NCI-H446 (cell line): ENCODE results near the gene PLAC8.
"Not testable (repeated sequence)": the region's sequence is repeated elsewhere in the genome, so short reads cannot be mapped to it uniquely, and the experiment has no call there.

Experiments used
- DNase-seq, 2 experiments: peaks; one replicate each; lab custom pipeline; 2025; lab: John Stamatoyannopoulos, UW

Gene PLAC8, protein sequence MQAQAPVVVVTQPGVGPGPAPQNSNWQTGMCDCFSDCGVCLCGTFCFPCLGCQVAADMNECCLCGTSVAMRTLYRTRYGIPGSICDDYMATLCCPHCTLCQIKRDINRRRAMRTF

DNA sequence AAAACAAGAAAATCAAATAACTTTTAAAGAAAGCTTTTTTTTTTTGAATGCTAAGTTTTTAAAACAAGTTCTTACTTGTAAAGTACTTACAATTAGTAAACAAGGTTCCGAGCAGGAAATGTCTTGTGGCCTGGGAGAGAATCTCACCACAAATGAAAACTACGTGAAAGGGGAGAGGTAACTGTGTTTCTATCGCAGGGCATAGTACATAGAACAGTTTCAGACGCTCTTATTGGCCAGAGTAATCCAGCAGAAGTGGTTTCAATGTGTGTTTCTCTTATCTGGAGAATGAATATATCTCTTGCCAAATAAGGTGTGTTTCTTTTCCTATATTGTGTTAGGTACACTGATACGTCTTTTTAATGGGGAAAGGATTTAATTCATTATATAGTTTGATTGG is at the start of gene PLAC8:
Gene PLAC8, minus strand, starts transcription at position 154 of the 400 bp plus-strand sequence. CDS start 6,808 bp downstream, outside the sequence.
- DNase-seq: no peak

DNA sequence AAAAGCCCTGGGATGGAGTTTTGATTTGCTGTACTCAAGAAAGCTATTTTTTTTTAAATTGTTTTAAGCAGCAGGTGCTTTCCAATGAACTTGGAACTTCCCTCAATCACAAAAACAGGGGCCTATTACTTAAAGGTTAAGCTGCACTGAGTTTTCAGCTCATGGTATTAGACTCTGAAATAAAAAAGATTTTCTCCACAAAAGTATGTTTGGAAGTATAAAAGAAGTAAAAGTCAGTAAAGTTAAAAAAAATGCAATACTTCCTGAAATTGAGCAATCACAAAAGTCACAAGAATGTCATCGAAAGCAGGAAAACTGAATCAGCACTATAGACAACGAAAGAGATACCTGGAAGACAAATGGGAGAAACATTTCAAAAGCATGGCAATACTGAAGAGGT is 38.9 kb upstream of the PLAC8 start:
- DNase-seq: no peak

DNA sequence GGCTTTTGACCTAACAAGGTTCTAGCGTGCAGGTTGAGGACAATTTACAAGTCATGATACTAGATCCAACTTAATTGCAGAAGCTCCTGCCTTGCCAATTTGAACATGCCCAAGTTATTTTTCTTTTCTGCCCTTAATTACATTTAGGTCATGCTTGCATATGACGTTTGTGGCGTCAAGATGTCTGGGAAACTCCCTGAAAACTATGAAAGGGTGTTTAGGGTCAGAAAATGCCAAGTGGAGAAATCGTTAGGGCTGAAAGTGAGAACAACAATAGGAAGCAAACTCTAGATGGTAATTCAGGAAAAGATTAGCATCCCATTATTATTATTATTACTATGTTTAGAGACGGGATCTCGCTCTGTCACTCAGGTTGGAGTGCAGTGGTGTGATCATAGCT is 38.2 kb upstream of the PLAC8 start:
- DNase-seq: no peak

DNA sequence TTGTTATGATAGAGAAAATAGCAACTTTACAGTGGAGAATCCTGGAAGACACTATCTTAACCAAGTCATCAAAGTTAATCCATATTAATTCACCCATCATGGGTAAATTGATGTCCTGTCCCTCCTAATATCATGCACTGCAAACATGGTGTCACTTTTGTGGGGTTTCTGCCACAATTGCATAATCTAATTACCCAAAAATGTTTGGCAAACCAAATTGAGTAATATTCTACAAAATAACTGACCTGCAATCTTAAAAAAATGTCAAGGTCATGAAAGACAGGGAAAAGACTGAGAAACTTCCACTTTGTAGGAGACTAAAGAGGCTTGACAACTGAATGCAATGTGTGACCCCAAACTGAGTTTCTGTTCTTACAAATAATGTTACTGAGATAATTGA is 37.1 kb upstream of the PLAC8 start:
- no peak for DNase-seq

DNA sequence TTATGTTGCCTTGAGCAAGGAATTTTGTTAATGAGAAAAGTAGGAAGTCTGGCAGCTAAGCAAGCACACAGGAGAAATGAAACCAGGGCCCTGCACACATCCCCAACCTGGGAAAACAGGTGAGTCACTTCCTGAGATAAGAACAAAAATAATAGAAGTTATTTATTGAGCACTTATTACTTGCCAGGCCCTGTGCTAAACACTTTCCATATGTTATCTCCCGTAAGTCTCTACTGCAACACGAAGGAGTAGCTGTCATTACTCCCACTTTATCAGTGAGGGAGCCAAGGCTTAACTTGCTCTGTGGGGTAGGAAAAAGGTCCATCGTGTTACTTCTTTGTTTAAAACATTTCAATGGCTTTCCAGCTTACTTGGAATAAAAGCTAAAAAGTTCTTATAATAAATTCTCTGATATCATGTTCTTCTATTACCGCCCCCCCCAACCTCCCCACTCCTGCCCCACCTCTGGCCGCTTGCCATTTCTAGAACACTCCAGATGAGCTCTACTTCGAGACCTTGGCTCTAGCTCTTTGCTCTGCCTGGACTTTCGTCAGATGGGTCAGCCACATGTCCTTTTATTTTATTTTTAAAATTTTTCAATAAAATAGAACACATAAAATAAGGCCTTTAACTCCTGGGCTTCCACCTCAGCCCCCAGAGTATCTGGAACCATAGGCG is 36.3 kb upstream of the PLAC8 start:
- no peak for DNase-seq

DNA sequence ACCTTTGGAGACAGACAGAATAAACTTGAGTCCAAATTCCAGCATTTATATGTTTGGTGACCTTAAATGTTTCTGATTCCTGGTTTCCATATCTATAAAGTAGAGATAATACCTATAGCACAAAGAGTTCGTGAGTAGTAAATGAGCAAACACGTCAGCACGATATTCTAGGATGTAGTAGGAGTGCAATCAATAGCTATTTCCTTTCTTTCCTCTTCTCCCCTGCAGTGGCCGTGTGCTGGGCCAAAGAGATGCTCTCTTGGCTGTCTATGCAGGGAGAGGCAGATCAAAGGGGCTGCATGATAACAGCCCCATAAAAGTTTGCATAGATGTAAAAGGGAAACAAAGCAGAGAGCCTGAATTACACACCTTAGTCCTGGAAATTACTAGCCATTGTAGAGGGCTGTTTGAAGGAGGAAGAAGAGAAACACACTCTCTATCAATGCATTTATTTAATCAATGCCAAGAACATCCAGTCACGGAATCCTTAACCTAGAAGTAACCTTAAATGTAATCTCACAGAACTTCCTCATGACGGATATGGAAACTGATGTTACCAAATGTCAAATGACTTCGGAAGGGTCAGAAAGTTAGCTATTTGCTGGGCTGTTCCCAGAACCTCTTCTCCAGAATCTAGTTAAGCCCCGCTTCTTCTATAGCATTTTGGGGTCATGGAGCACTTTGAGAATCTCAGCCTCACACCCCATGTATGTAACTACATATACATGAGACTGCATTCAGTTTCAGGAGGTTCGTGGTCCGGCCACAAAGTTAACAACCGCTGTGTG is 35.5 kb upstream of the PLAC8 start:
- DNase-seq: no peak

DNA sequence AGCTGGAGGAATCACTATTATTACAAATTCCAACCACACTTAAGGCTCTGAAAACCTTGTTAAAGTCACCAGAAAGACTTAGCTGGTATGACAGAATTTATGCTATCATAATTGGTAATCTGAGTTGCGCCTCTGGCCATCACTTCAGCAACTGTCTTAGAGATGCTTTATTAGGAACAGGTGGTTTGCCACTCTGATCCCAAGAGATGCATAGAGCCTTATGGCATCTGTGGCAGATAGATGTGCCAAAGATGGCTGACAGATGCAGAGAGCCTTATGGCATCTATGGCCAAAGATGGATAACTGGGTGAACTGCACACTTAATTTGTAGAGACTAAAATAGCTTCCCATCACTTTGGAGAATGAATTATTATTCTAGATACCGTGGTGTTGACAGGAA is 32.3 kb upstream of the PLAC8 start:
- DNase-seq: no peak

DNA sequence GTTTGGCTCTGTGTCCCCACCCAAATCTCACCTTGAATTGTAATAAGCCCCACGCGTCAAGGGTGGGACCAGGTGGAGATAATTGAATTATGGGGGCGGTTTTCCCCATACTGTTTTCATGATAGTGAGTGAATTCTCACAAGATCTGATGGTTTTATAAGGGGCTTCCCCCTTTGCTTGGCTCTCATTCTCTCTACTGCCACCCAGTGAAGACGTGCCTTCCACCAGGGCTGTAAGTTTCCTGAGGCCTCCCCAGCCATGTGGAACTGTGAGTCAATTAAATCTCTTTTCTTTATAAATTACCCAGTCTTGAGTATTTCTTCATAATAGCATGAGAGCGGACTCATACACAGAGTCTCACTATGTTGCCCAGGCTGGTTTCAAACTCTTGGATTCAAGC is 31.2 kb upstream of the PLAC8 start:
- DNase-seq: not testable (repeated sequence)

DNA sequence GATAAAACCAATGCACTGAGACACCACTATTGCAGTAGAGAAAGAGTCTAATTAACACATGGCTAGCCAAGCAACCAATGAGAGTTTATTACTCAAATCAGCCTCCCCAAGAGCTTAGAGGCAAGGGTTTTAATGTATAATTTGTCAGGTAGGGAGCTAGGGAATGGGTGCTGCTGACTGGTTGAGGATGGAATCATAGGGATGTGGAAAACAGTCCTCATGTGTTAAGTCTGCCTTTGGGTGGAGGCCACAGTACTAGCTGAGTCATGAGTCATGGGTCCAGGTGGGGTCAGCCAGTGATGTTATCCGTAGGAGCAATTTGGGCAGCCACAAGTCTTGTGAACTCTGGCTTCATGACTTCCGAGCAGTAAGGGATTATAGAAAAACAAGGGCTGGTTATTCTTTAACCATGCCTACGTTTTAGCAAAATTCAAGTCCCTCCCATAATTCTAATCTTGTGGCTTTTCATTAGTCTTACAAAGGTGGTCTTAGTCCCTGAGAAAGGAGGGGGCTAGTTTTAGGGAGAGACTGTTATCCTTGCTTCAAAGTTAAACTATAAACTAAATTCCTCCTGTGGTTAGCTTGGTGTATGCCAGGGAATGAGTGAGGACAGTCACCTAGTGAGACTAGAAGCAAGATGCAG is 25.1 kb upstream of the PLAC8 start:
- DNase-seq: no peak

DNA sequence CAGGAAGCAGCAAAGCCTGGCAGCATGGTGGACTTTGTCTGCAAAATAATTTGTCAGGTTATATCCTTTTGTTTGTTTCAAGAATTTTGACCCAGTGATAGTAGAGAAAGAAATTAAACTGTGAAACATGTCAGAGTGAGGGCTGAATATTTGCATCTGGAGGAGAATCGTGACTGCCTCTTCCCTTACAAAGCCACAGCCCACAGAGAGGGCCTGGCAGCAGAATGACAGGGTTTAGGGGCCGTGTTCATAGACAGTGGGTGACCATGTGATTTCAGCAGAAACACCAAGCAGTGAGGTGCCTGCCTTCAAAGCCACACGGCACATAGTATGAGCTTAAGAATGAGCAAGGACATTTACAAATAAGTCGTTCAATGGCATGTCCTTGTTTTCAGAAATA is 24.4 kb upstream of the PLAC8 start:
- DNase-seq: no peak

DNA sequence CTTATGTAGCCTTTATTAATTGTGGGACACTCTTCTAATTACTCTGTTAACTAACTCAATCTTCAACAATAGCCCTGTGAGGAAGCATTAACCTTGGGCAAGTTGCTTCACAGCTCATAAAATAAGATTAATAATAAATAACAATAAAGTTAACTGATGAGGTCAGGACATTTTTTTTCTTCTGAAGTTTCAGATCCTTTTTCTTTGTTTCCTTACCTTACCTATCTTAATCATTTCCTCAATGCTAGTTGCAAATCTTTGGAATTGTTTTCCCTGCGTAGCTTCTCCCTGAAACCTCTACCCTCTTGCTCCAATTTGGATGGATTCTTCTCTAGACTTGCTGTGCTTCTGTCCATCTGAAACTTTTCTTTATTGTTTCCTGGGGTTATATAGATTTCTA is 17.5 kb upstream of the PLAC8 start:
- no peak for DNase-seq

DNA sequence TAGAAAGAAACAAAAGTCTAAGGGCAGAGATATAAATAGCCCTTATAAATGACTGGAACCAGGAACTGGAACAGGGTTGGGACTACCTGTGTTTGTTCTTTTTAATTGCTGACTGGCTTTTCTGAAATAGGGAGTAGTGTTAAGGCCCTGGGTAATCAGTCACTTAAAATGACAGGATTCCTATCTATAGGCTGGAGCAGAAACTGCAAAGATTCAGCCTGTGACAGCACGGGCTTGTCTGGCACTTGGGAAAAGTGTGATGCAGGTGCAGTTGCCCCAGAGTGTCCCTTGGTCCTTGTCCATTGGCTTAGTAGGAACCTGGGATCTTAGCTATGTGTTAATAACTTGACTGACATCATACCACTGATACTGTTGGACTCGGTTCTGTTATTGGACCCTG is 14.7 kb upstream of the PLAC8 start:
- DNase-seq: no peak

DNA sequence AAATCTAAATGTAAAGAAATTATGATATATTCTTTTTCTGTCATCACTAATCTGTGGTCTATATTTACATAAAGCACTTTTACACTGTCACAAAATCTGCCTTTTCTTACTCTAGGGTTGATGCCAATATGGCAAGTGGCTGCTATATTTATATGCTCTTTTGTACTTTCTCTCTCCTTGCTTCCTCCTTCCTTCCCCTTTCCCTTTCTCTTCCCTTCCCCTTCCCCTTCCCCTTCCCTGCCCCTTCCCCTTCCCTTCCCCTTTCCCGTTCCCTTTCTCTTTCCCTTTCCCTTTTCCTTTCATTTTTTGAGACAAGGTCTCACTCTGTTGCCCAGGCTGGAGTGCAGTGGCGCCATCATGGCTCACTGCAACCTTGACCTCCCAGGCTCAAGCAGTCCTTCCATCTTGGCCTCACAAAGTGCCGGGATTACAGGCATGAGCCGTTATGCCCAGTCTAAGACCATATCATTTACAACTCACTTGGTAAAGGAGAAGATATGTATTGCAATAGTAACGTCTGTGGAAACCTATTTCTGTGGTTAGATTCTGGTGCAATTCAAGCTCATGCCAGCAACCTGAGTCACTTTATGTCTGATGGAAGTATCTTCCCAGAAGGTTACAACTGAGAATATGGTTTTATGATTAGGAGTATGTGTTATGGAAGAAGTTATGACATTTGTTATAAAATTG is 13.9 kb upstream of the PLAC8 start:
- no peak for DNase-seq

DNA sequence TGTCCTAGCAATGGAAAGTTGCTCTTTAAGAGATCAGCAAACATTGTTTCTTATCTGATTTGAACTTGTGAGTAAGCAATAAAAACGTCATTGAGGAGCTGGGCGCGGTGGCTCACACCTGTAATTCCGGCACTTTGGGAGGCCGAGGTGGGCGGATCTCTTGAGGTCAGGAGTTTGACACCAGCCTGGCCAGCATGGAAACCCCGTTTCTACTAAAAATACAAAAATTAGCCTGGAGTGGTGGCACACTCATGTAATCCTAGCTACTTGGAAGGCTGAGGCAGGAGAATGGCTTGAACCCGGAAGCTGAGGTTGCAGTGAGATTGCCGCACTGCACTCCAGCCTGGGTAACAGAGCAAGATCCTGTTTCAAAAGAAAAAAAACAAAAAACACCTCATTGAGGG is 11.2 kb upstream of the PLAC8 start:
- no peak for DNase-seq

DNA sequence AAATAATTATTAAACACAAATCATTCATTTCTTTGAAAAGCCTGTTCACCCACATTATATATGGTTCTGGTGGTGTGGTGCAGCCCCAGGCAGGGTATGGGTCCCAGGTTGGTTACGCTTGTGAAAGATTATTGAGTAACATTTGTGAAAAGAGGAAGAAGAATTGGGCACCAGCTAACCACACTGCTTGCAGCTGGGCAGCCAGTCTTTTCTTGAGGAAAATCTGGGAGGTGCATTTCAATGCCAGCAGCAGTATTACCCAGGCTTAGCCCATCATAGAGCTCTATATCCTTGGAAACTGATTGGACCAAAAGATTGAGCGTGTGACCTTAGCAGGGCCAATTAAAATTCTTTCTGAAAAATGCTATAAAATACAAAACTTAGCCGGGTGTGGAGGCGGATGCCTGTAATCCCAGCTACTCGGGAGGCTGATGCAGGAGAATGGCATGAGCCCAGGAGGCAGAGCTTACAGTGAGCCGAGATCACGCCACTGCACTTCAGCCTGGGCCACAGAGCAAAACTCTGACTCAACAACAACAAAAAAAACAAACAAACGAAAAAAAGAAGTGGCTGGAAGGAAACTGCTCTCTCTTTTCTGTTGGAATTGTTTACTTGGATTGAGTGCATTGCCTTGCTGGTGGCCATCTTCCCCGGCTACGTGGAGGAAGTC is 9.7 kb upstream of the PLAC8 start:
- no peak for DNase-seq

DNA sequence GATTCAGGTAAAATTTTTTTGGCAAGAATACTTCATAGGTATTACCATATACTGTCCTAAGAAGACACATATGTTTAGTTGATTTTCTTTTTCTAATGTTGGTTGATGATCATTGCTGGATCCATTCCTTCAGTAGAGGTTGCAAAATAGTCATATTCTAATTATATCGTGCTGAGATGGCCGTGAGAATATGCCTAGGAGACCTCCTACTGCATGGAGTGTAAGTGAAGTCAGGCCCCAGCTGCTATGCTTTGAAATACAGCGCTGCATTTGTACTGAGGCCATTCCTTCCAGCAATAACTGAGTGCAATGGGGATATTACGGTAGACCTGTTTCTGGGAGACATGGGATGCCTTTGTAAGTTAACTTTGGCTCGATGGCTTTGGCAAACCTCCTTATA is 6.7 kb upstream of the PLAC8 start:
- DNase-seq: no peak

DNA sequence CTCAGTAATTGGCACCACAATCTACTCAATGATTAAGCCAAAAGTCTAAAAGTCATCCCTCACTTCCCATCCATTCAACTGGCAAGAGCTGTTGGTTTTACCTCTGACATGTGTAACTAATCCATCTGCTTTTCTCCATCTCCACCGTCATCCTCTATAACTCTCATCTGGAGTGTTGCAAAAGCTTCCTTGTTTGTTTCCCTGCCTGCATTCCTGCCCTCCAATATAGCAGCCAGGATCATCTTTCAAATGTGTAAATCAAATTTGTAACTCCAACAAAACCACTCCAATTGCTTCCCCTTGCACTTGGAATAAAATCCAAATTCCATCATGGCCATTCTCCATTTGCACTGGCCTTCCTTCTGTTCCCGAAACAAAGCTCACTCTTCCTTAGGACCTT is 4.3 kb upstream of the PLAC8 start:
- DNase-seq: no peak

DNA sequence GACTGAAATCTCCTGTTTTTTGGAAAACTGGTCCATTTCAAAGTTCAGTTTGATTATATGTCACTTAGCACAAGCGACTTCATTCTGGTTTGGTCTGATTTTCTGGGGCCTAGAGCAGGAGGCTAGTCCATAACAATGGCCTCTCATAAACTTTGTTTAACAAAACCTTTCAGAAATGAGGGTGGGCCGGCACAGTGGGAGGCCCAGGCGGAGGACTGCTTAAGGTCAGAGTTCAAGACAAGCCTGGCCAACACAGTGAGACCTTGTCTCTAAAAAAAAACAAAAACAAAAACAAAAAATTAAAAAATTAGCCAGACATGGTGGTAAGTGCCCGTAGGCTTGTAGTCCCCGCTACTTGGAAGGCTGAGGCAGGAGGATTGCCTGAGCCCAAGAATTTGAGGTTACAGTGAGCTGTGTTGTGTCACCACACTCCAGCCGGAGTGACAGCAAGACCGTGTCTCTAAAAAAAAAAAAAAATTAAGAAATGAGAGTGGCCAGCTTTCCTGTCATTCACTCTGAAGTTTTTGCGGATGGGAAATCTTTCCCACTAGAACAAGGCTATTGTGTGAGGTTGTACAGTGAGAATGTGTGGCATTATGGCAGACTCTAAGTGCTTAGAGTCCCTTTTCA is 1.2 kb upstream of the PLAC8 start:
- DNase-seq: no peak

DNA sequence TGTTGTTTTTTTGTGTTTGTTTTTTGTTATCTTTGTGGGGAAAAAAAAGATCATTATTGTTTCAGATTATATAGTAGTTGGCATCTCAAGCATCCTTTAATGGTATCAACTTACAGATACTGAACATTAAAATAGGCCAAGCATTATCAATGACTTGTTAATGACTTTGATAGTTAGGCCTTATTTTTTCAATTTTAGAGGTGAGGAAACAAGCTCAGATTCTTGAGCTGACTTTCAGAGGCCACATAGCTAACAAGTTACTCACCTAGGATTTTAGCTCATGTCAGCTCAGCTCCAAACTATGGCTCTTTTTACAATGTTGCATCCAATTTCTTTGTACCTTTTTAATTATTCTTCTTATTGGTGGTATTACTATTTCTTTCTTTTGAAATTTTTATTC is 471 bp upstream of the PLAC8 start:
- DNase-seq: no peak

DNA sequence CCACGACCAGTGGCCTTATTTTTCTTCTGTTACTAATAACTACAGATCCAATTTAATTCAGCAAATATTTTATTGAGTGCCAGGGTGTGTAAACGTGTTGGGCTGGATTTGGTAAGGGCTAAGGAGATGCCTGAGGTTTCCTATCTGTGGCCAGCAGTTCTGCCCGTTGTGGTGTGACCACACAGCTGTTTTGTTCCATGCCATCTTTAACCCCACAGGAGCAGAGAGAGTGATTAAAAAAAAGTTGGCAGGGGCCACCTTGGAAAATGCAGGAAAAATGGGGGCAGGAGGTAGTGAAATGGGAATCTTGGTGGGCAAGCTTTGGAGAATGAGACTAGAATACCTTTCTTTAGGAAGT is 1.1 kb downstream of the PLAC8 start:
- no peak for DNase-seq

DNA sequence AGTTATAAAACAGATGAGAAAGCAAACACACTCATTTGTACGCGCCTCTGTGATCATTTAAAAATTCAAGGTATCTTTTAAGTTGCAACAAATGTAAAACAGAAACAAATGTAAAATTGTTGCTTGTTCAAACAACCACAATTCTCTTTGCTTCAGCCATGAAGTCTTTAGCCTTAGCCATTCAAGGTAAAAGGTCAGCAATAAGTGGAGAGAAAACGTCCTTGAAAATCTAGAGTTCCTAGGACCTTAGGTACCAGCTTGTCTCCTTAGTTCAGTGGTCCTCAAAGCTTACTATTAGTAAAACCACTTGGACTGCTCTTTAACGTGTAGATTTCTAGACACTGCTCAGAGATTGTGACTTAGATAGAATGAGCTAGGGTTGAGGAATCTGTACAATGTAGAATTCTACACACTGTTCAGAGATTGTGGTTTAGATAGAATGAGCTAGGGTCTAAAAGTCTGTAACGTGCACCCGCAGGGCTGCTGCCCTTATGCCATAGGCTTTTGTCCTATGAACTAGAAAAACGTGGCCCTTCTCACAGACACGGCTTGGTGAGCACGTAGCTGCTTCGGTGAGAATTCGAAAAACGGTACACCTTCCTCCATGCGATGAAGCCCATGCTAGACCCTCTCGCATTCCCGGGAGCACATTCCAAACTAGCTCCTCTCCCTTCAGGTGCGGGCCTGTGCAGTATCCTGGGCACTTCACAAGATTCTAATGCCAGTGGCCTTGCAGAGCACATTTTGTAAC is 1.7 kb downstream of the PLAC8 start:
- no peak for DNase-seq
